Brain microvascular endothelial cell (primary cell): Measurements from ENCODE around the gene LYST.

Source experiments
- DNase-seq: peaks from one replicate; pipeline ENCODE4 v3.0.0-alpha.2; 2020
- H3K27ac ChIP-seq: fragments of 250-450 bp; sonication (Bioruptor Pico); 2 replicates; pipeline ENCODE4 v1.5.1; 2020; ENCODE audit warnings: mild to moderate bottlenecking, moderate library complexity
- H3K27me3 ChIP-seq: fragments of 250-450 bp; sonication (Bioruptor Pico); replicated peaks from 2 replicates; pipeline ENCODE4 v1.5.1; 2020; ENCODE audit warnings: mild to moderate bottlenecking
- H3K36me3 ChIP-seq: fragments of 250-450 bp; sonication (Bioruptor Pico); replicated peaks from 2 replicates; pipeline ENCODE4 v1.5.1; 2020; ENCODE audit warnings: mild to moderate bottlenecking
- H3K4me3 ChIP-seq: 2 replicates; pipeline ENCODE4 v1.5.1; 2011; ENCODE audit warnings: low read depth, mild to moderate bottlenecking, control low read depth, low read length, moderate library complexity
- CTCF ChIP-seq: IDR thresholded peaks from 2 replicates; pipeline ENCODE4 v1.5.1; 2011; ENCODE audit warnings: low read depth, mild to moderate bottlenecking, moderate library complexity, low read length, control low read depth, inconsistent platforms; ENCODE audit errors: missing control alignments
- in situ Hi-C: cut with HindIII; loops from 2 replicates; pipeline ENCODE4 v1.10.0; 2017; ENCODE audit warnings: low sequenced_read_pairs, low pct_ligation_motif_present

LYST gene

GRCh38 chr1:235726557-235726956, 140.1 kb downstream of the LYST start:
- H3K27ac ChIP-seq: no peak overlapping the region
- DNase-seq: no peak
- no peaks in the 10 kb centered on the region for H3K27me3 ChIP-seq
- in situ Hi-C loops: no loop called here
- H3K36me3 ChIP-seq: peaks cover 3% of the 10 kb centered on the region
- H3K4me3 ChIP-seq: no peak overlapping the region
- TF ChIP-seq CTCF: no peak

- Histone ChIP-seq H3K27ac (no peak overlapping the region), H3K36me3 (peaks cover 3% of the 10 kb centered on the region), H3K4me3 (no peak overlapping the region), H3K27me3 (no peaks in the 10 kb centered on the region)
- in situ Hi-C loops: no loop called here
- peak; percentile 22 for DNase-seq
- no peak for TF ChIP-seq CTCF
Measured at GRCh38 chr1:235725434-235725833, 141.3 kb downstream of the LYST start.

GRCh38 chr1:235724730-235725129, 142.0 kb downstream of the LYST start:
- Histone ChIP-seq H3K27me3 (no peaks in the 10 kb centered on the region), H3K36me3 (peaks cover 3% of the 10 kb centered on the region), H3K4me3 (no peak overlapping the region), H3K27ac (no peak overlapping the region)
- DNase-seq: no peak
- in situ Hi-C loops: no loop called here
- no peak for TF ChIP-seq CTCF

- in situ Hi-C loops: no loop called here
- DNase-seq: no peak
- Histone ChIP-seq H3K36me3 (no peaks in the 10 kb centered on the region), H3K27ac (no peak overlapping the region), H3K4me3 (no peak overlapping the region), H3K27me3 (no peaks in the 10 kb centered on the region)
- TF ChIP-seq CTCF: no peak
Measured at GRCh38 chr1:235722858-235723257, 143.8 kb downstream of the LYST start.

- Histone ChIP-seq H3K27me3 (no peaks in the 10 kb centered on the region), H3K4me3 (no peak overlapping the region), H3K27ac (no peak overlapping the region), H3K36me3 (no peaks in the 10 kb centered on the region)
- TF ChIP-seq CTCF: no peak
- no peak for DNase-seq
- in situ Hi-C loops: no loop called here
Measured at GRCh38 chr1:235721982-235722381, 144.7 kb downstream of the LYST start.

GRCh38 chr1:235720544-235720943, 146.2 kb downstream of the LYST start:
- in situ Hi-C loops: no loop called here
- H3K27ac ChIP-seq: no peak overlapping the region
- H3K36me3 ChIP-seq: no peaks in the 10 kb centered on the region
- no peaks in the 10 kb centered on the region for H3K27me3 ChIP-seq
- DNase-seq: peak; percentile 53
- TF ChIP-seq CTCF: no peak
- no peak overlapping the region for H3K4me3 ChIP-seq
